HuH-7.5 (cell line): Measurements from ENCODE around the gene DCLK1.

Experiments
- DNase-seq: peaks from one replicate; pipeline ENCODE4 v3.0.0; 2011; ENCODE audit warnings: low spot score

Gene DCLK1

DNA sequence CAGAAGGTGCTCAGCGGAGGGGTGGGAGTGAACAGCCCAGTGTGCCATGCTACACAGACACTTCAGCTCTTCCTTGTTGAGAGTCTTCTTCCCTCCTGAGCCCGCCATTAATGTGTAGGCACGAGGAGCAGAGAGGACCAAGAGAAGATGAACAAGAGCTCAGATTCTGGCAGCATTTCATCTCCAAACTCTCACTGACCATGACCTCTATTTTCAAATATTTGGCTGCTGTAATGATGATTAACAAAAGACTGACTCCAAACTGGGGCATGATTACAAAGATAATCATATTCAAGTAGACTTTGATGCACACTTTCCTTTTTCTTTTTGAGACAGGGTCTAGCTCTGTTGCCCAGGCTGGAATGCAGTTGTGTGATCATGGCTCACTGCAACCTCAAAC lies 236.5 kb downstream of the DCLK1 start:
- DNase-seq = no peak

- no peak for DNase-seq
Observed at GRCh38 chr13:35892837-35893814, 238.1 kb downstream of the DCLK1 start.

DNA sequence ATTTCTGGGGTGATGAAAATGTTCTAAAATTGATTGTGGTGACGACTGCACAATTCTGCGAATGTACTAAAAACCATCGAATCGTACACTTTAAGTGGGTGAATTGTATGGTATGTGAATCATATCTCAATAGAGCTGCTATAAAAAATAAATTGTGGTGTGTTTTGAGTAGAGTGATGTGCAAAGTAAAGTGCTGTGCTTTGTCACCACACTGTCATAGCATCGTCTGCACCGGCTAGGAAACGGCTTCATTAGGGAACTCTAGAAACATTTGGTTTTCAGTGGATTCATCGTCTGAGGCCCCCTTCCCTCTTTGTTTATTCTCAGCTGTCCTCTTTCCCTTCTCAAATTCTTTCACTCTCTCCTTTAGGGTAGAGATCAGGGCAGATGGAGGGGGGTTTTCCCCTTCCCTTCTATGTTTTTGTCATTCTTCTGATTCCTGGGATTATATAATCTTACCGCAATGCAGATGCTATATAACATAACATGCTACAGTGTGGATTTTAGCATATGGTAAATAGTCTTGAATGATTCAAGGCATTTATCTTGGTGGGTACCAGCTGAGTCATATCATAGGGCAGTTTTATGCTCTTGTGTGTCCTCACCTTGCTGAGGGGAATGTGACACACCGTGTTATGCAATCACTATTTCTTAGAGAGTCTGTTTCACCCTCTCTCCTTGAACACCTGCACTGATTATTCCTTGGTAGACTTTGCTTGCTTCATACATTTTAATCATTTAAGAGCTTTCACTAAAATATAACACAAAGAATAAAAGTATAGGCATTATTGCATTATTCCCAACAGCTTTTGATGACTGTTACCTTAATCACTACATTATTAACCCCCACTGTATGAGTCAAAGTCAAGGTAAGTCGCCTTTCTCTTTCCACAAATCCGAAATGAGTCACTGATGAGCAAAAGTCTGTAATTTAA lies 239.4 kb downstream of the DCLK1 start:
- DNase-seq = no peak

GRCh38 chr13:35889560-35889959 lies 241.6 kb downstream of the DCLK1 start:
- no peak for DNase-seq

DNA sequence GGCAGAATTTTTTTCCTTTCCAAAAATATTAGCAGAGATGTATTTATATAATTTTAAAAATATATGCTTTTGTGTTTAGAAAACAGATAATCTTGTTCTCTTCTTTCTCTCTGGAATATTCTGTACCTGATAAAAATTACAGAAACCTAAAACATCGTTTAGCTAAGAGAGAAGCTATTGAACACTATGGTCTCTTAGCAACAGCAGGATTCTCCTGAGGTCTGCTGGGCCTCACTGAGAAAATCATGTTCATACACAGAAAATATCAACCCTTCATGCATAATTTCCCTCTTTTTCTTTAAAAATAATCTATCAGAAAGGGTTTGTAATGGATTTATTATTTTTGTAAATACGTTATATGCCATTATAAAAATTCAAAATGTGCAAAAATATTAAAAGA lies 242.2 kb downstream of the DCLK1 start:
- no peak for DNase-seq

- DNase-seq = no peak
Observed at GRCh38 chr13:35888457-35888883, 242.7 kb downstream of the DCLK1 start.

DNA sequence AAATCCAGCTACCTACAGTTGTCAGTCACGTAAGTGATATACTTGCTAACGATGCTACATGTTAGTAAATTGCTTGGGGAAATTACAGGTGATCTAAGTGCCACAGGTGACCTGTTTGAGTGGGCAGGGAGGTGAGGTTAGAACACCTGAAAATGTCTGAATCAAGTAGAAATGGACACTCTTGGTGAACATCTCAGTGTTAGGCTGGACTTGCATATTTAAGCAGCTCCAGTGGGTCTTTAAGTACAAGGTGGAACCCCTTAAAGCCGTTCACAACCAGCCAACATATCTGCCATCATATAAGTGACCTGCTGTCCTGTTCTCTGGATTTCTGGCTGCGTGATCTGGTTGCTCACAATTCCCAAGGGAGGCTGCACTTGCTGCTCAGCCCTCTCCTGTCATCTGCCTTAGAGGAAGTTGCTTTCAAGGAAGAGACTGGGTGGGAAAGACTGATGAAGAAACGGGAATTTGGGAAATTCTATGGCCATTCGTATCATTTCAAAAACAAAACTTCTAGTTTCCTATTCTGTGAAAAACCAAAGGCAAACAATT lies 244.0 kb downstream of the DCLK1 start:
- no peak for DNase-seq

DNA sequence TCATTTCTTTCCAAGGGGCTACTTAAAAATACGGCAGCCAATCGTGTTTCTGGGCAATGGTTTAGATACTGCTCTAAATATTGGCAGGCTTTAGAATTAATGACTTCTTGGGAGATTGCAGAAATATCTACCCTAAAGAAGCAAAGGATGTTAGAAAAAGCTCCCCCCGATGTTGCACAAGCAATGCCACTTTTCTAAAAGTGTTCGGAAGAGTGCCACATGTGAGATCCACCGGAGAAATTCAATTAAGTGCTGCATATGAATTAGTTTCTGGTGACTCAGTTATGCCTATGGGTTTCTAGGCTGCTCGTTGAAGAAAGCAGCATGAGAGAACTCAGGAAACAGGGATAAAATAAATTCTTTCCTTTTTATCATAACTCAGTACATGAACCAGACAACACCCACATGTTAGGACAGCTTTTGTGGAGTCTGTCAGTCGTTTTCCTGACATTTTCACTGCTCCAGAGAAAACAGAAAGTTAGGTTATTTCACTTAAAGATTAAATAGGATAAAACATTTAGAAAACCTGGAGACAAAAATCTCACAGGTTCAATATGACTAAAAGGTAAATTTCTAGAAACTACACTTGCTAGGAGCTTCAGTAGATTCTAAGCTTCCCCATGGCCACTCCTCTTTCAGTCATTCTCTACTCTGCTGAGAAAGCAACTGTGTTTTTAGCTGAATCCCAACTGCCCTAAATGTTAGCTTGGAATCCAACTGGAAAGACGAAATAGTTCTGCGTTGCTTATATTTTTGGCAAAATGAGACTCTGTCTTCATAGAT lies 244.7 kb downstream of the DCLK1 start:
- no peak for DNase-seq

DNA sequence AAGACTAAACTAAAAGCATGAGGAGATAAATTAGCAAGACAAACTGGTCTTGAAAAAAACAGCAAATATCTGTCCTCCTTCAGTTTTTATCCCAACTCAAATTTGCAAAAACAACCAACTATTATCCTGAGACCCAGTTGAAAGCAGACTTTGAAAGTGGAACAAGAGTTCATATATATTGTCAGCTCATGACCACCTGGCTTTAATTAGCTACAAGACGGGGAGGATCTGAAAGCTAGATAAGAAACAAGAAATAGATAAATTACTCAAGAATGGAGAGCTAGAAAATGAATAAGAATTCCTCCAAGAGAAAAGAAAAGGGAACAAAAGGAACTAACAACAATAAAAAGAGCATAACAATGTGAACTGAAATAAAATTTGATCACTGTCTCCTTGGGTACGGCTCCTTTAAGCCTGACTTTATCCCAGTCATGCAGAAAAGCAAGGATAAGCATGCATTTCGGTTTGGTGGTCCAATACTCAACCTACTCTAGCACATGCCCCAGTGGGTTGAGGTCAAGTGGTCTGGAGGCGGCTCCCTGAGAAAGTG lies 246.9 kb downstream of the DCLK1 start:
- no peak for DNase-seq

DNA sequence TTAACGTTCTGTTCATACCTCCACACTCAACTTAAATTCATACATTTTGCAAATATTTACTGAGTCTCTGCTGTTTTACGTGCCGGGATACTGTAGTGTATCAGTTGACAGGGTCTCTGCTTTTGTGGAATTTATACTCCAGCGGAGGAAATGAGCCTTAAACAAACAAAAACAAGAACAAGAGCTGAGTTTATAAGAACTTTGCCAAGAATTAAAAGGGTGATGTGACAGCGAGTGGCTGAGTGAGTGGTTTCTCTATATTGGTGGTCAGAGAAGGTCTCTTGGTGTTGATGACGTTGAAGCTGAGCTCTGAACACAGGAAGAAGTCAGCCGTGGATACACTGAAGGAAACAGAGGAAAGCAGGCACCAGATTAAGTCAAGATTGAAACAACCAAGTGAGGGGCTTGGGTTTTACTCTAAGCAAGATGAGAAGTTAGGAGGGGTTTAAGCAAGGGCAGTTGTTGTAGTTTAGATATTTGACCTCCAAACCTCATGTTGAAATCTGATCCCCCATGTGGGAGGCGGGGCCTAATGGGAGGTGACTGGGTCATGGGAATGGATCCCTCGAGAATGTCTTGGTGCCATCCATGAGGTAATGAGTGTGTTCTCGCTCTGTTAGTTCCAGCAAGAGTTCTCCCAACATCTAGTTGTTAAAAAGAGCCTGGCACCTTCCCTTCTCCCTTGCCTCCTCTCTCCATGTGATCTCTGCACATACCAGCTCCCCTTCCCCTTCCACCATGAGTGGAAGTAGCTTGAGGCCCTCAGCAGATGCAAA lies 248.3 kb downstream of the DCLK1 start:
- no peak for DNase-seq

DNA sequence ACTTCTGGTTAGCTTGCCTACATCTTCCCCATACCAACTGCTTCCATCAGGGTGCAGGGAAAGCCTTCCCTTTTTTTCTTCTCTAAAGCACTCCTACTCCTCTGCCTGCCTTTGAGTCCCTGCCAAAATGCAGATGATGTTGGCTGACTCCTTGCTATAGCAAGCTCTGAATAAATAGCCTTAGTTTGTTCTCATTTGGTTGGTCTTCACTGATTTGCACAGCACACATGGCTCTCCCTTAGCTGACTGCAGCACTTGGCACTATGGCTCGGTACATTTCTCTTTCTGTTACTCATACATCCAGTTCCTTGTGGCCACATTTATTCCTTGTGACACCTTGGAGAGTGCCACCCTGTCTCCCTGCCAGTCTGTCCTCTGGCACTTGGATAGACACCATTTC lies 249.8 kb downstream of the DCLK1 start:
- DNase-seq = no peak

DNA sequence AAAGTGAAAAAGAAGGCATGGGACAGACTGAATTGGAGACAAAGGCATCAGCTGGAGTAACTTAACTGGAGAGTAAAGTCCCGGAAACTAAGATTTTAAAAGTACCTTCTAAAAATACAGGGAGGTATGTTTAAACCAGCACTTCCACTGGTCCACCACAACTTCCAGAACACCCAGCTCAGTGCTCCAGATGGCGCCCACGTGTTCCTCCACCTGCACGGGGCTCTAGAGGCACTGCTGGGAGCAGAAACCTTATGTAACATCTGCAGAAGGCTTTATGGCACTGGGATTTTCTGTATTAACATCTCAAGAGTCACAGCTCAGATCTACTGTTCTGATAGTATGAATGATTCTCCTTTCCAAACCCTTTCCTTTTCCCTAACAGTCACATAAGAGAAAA lies 252.1 kb downstream of the DCLK1 start:
- no peak for DNase-seq

DNA sequence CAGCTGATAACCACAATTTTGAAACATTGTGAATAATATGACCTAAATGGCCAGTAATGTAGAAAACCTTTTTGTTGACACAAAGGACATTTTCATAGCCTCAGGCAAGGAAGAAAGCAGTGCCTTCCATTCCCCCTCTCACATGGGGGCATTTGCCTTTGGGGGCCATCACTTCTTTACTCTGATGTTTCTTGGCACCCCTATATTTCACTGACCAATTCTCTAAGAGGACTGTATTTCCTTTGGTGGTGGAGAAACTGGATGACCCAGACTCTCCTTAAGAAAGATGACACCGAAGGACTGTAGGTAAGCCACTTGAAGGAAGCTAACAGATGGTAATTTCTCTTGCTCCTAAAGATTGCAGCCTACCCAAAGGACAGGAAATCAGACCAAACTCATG lies 254.6 kb downstream of the DCLK1 start:
- DNase-seq = no peak

- DNase-seq = no peak
Observed at GRCh38 chr13:35874704-35875103, 256.5 kb downstream of the DCLK1 start.

DNA sequence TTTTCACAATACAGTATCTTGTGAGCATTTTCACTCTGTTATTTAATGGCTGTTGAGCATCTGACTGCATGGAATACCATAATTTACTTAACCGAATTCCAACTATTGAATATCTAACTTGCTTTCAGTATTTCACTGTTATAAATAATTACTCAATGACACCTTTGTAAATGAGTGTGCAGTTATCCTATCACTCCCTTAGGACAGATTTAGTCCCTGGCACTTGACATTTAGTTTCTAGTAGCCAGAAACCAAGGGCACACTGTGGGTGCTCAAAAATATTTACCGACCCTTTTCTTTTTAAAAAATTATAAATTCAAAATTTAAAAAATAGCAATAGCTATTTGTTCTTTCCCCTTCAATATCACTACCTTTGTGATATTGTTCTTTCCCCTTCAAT lies 258.8 kb downstream of the DCLK1 start:
- DNase-seq = no peak

GRCh38 chr13:35871561-35871960 lies 259.6 kb downstream of the DCLK1 start:
- DNase-seq = no peak

DNA sequence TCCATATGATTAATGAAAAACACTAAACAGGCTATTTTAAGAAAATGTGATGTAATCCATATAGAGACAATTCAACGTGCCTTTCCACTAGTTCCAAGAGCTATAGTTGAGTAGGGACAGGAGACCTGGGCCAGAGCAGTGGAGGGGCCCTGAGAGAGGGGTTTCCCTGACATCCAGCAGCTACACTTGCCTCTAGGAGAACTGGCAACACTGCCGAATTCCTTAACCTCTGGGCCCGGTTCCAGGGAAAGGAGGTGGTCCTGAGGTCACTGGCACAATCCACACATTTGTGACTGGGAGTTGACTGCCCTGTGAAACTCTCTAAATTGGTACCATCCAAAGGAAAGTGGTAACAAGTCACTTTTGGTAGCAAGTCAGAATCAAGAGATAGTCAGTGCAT lies 264.4 kb downstream of the DCLK1 start:
- no peak for DNase-seq

DNA sequence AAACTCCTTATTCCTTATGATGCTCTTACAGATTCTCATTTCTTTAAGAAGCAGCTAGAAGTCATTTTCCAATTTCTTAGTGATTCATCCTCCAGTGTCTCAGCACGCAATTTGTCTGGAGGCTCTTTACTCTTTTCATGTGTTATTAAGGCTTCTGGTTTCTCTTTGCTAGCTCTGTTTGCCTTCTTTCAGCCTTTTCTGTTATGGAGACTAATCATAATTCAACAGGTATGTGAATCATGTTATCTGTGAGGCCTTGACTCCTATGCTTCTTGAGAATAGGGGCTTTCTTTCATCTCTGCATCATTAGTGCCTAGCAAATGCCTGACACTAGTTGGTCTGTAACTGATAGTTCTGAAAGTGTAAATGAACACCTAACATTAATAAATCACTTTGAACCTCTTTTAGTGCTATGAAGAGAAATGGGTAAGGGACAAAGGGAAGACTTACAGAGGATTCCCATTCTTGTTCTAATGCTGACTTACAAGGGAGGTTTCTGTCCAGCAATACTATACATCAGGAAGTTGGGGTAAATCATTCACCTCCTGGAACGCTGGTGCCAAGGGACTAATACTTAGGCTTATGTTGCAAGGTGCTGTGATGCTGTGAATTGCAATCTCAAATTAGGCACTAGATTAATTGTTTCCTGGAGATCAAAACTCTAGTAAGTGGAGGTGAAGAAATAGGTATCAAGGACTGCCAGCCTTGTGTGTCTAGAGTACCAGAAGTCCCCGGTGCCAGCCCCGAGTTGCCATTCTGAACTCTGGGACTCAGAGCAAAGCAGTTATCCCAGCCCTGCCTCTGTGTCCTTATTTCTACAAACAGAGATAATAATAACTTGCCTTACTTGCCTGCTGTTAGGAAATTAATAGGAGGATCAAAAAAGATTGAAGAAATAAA lies 265.6 kb downstream of the DCLK1 start:
- DNase-seq = no peak

DNA sequence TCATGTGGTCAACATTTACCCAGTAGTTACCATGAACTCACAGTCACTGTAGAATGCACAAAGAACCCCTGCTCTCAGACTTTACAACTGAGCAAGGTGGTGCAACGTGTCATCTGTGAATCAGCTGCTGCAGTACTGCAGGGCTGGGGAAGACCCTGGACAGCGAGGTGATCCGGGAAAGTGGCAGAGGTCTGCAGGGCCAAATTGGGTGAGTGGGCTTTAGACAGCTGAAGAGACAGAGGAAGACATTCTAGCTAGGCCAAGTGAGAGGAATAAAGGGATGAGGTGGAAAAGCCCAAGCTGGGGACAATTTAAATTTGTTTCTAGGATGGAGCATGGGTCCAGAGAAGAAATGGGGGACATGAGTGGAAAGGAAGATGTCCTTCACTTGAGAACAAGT lies 270.5 kb downstream of the DCLK1 start:
- no peak for DNase-seq

GRCh38 chr13:35859981-35860380 lies 271.2 kb downstream of the DCLK1 start:
- no peak for DNase-seq
